Measurements from ENCODE around the gene EOMES.

EOMES gene

DNA sequence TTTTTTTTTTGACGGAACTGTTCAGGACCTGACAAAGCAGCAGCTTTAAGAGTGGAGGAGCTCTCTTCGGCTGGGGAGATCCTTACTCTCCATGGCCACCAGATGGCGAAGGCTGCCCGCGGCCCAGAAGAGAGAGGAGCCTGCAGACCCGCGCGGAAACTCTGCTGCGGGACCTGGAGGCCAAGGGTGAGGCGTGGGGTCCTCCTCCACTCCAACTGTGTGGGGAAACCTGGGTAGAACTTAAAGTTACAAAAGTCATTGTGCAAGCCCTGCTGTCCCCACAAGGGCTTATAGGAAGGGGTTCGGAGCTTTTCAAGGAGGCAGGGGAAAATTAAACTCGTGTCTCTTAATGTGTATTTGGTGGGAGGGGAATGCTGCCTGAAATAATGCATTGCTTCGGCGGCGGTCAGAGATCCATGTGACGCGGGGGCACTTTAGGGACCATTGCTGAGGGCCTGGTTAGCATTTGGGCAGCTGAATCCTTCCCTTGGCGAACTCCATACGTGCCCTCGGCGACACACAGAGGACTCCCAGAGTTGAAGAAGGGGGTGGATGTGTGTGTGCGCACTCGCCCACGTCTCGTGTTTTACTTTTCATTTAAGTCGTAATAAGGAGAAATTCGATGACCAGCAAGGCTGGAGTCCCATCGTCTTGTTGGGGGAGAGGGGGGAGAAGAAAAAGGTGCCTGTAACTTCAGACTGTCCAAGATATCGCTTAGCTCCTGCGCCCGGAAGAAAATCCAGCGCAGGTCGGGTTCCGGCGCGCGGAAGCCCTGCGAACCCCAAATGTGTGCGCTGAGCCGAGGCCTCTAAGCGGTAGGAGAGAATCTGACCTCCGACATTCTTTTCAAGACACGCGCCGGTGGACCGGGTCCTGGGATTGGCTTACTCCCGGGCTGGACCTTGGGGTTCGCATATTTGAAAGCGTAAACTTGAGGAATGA is 9.7 kb downstream of the EOMES start:
- Histone ChIP-seq H3K9me3 (ENCODE audit: control insufficient read depth, insufficient read depth, low read length) (no peaks in the 10 kb centered on the region), H3K27ac (ENCODE audit: low read depth, low read length) (no peak overlapping the region), H3K4me1 (ENCODE audit: control insufficient read depth, insufficient read depth, low read length) (peaks cover 45% of the 10 kb centered on the region), H3K4me3 (ENCODE audit: low read depth, low read length) (peak overlapping the region; percentile 57), H3K36me3 (ENCODE audit: control insufficient read depth, insufficient read depth, low read length) (no peaks in the 10 kb centered on the region), H3K9ac (ENCODE audit: low read depth, low read length) (no peak overlapping the region), H3K27me3 (ENCODE audit: control insufficient read depth, insufficient read depth, low read length) (peaks cover 83% of the 10 kb centered on the region)

DNA sequence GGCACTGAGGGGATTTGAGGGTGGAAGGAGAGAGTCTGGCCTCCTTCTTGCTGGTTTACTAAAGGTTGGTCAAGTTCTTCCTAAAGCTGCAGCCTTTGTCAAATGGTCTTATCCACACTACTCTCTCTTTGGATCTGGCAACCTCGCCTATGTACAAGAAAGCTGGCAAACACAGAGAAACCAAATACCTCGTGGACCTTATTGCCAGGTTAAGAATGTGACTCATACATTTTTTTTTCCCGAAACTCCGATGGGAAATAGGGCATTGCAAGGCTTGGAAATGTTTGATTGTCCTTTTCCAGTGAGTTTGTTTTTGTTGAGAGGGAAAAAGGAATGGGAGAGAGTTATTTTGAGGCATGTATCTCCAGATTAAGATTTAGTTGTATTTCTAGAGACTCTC is 13.9 kb downstream of the EOMES start:
- H3K4me1 ChIP-seq (ENCODE audit: control insufficient read depth, insufficient read depth, low read length): peaks cover 12% of the 10 kb centered on the region
- H3K9ac ChIP-seq (ENCODE audit: low read depth, low read length): no peak overlapping the region
- no peak overlapping the region for H3K4me3 ChIP-seq (ENCODE audit: low read depth, low read length)
- no peak overlapping the region for H3K27ac ChIP-seq (ENCODE audit: low read depth, low read length)
- no peaks in the 10 kb centered on the region for H3K36me3 ChIP-seq (ENCODE audit: control insufficient read depth, insufficient read depth, low read length)
- H3K9me3 ChIP-seq (ENCODE audit: control insufficient read depth, insufficient read depth, low read length): no peaks in the 10 kb centered on the region
- H3K27me3 ChIP-seq (ENCODE audit: control insufficient read depth, insufficient read depth, low read length): peaks cover 42% of the 10 kb centered on the region

DNA sequence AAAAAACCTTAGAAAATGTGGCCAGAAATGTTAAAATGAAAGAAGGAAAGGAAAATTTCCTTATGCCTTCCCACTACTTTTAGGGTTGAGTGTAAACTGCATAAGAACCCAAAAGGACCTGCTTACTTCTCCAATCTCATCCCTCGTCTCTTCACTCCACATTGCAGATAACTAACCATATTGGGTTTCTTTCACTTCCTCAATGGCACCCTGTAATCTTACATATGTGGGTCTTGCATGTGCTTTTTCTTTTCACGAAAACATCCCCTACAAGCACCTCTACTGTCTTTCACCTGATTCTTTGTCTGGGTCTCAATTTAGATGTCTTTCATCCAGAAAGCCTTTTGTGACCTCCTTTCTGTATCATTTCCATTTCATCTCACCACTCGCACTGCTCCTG is 23.1 kb downstream of the EOMES start:
- no peaks in the 10 kb centered on the region for H3K4me1 ChIP-seq (ENCODE audit: control insufficient read depth, insufficient read depth, low read length)
- no peak overlapping the region for H3K4me3 ChIP-seq (ENCODE audit: low read depth, low read length)
- H3K36me3 ChIP-seq (ENCODE audit: control insufficient read depth, insufficient read depth, low read length): no peaks in the 10 kb centered on the region
- no peaks in the 10 kb centered on the region for H3K27me3 ChIP-seq (ENCODE audit: control insufficient read depth, insufficient read depth, low read length)
- no peak overlapping the region for H3K9ac ChIP-seq (ENCODE audit: low read depth, low read length)
- H3K9me3 ChIP-seq (ENCODE audit: control insufficient read depth, insufficient read depth, low read length): no peaks in the 10 kb centered on the region
- H3K27ac ChIP-seq (ENCODE audit: low read depth, low read length): no peak overlapping the region

DNA sequence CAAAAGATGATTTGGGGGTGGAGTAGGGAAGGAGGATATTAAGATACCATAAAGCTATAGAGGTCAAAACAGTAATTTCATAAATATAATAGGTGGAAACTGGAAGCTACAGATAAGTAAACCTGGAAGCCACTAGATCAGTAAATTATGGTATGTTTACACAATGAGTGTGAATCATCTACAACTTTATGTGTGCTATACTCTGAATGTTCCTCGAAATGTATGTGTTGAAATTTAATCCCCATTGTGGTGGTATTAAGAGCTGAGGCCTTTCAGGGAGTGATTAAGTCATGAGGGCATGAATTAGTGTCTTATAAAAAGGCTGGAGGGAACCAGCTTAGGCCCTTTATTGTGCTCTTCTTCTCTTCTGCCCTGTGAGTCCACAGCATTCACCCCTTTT is 25.2 kb downstream of the EOMES start:
- H3K4me3 ChIP-seq (ENCODE audit: low read depth, low read length): no peak overlapping the region
- no peaks in the 10 kb centered on the region for H3K27me3 ChIP-seq (ENCODE audit: control insufficient read depth, insufficient read depth, low read length)
- no peaks in the 10 kb centered on the region for H3K9me3 ChIP-seq (ENCODE audit: control insufficient read depth, insufficient read depth, low read length)
- no peak overlapping the region for H3K9ac ChIP-seq (ENCODE audit: low read depth, low read length)
- H3K36me3 ChIP-seq (ENCODE audit: control insufficient read depth, insufficient read depth, low read length): no peaks in the 10 kb centered on the region
- H3K4me1 ChIP-seq (ENCODE audit: control insufficient read depth, insufficient read depth, low read length): no peaks in the 10 kb centered on the region
- no peak overlapping the region for H3K27ac ChIP-seq (ENCODE audit: low read depth, low read length)

DNA sequence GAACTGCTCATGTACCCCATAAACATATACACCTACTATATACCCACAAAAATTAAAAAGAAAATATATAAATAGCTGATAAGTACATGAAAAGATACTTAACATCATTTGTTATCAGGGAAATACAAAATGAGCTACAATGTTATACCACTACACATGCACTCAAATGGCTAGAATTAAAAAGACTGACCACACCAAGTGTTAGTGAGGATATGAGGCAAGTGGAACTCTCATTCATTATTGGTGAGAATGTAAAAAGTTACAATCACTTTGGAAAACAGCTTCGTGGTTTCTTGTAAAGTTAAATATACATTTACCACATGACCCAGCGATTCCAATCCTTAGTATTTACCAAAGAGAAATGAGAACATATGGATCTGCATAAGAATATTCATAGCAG is 26.5 kb downstream of the EOMES start:
- Histone ChIP-seq H3K36me3 (ENCODE audit: control insufficient read depth, insufficient read depth, low read length) (no peaks in the 10 kb centered on the region), H3K9ac (ENCODE audit: low read depth, low read length) (no peak overlapping the region), H3K27ac (ENCODE audit: low read depth, low read length) (no peak overlapping the region), H3K4me1 (ENCODE audit: control insufficient read depth, insufficient read depth, low read length) (no peaks in the 10 kb centered on the region), H3K9me3 (ENCODE audit: control insufficient read depth, insufficient read depth, low read length) (no peaks in the 10 kb centered on the region), H3K4me3 (ENCODE audit: low read depth, low read length) (no peak overlapping the region), H3K27me3 (ENCODE audit: control insufficient read depth, insufficient read depth, low read length) (no peaks in the 10 kb centered on the region)

DNA sequence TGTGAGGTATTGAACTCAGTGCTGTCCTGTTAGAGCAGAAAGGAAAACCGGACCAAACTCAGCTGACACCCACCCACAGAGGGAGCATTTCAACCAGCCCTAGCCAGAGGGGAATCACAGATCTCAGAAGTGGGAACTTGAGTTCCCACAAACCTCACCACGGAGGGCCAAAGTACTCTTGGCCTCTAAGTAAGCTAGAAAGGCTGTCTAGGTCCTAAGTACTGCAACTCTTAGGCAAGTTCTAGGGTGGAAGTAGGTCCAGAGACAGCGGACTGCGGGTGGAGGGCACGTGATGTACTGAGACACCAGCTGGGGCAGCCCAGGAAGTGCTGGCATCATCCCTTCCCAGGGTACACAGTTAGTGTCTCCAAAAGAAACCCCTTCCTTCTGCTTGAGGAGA is 34.1 kb downstream of the EOMES start:
- Histone ChIP-seq H3K9me3 (ENCODE audit: control insufficient read depth, insufficient read depth, low read length) (no peaks in the 10 kb centered on the region), H3K27ac (ENCODE audit: low read depth, low read length) (no peak overlapping the region), H3K36me3 (ENCODE audit: control insufficient read depth, insufficient read depth, low read length) (no peaks in the 10 kb centered on the region), H3K27me3 (ENCODE audit: control insufficient read depth, insufficient read depth, low read length) (no peaks in the 10 kb centered on the region), H3K9ac (ENCODE audit: low read depth, low read length) (no peak overlapping the region), H3K4me3 (ENCODE audit: low read depth, low read length) (no peak overlapping the region), H3K4me1 (ENCODE audit: control insufficient read depth, insufficient read depth, low read length) (no peaks in the 10 kb centered on the region)

DNA sequence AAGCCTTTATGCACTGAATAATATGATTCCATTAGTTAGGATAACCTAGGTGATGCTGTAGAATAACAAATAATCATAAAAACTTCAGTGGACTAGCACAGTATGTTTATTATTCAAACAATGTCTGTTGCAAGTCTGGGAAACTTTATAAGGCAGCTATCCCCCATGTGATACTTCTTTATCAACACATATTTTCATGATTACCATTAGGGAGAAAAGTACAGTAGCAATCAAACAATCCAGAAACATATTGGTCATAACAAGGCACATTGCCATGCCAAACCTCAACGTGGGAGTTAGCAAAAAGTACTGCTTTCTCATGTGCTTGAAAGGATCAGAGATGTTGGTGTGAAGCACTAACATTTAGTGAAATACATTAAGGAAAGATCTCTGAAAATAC is 35.5 kb downstream of the EOMES start:
- no peak overlapping the region for H3K4me3 ChIP-seq (ENCODE audit: low read depth, low read length)
- no peaks in the 10 kb centered on the region for H3K27me3 ChIP-seq (ENCODE audit: control insufficient read depth, insufficient read depth, low read length)
- no peak overlapping the region for H3K9ac ChIP-seq (ENCODE audit: low read depth, low read length)
- no peaks in the 10 kb centered on the region for H3K4me1 ChIP-seq (ENCODE audit: control insufficient read depth, insufficient read depth, low read length)
- H3K36me3 ChIP-seq (ENCODE audit: control insufficient read depth, insufficient read depth, low read length): no peaks in the 10 kb centered on the region
- no peak overlapping the region for H3K27ac ChIP-seq (ENCODE audit: low read depth, low read length)
- no peaks in the 10 kb centered on the region for H3K9me3 ChIP-seq (ENCODE audit: control insufficient read depth, insufficient read depth, low read length)

DNA sequence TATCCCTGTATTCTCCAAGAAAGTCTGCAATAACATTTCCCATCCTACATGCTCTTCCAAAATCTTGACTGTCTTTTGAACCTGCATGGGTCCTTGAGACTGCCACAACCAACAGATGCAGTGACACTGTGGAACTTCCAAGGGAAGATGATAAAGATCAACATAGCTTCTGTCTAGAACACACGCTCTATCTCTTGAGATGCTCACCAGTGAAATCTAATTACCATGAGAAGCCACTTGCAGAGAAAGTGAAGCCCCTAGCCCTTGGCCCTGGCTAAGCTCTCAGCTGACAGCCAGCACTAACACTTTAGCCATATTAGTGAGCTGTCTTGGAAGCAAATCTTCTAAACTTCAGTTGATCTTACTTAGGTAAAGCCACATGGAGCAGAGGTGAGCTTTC is 36.6 kb downstream of the EOMES start:
- Histone ChIP-seq H3K4me3 (ENCODE audit: low read depth, low read length) (no peak overlapping the region), H3K9ac (ENCODE audit: low read depth, low read length) (no peak overlapping the region), H3K36me3 (ENCODE audit: control insufficient read depth, insufficient read depth, low read length) (no peaks in the 10 kb centered on the region), H3K27me3 (ENCODE audit: control insufficient read depth, insufficient read depth, low read length) (no peaks in the 10 kb centered on the region), H3K9me3 (ENCODE audit: control insufficient read depth, insufficient read depth, low read length) (no peaks in the 10 kb centered on the region), H3K4me1 (ENCODE audit: control insufficient read depth, insufficient read depth, low read length) (peaks cover 11% of the 10 kb centered on the region), H3K27ac (ENCODE audit: low read depth, low read length) (no peak overlapping the region)

DNA sequence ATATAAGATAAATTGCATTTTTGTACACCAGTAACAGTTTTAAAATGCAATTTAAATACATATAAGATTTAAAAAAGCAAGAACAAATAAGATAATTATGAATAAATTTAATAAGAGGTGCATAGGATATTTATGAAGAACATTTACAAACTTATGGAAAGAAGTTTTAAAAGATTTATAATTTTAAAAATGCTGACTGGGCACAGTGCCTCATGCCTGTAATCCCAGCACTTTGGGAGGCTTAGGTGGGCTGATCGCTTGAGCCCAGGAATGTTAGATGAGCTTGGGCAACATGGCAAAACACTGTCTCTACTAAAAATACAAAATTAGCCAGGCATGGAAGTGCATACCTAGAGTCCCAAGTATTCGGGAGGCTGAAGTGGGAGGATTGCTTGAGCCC is 37.8 kb downstream of the EOMES start:
- Histone ChIP-seq H3K27me3 (ENCODE audit: control insufficient read depth, insufficient read depth, low read length) (no peaks in the 10 kb centered on the region), H3K36me3 (ENCODE audit: control insufficient read depth, insufficient read depth, low read length) (no peaks in the 10 kb centered on the region), H3K9ac (ENCODE audit: low read depth, low read length) (no peak overlapping the region), H3K27ac (ENCODE audit: low read depth, low read length) (no peak overlapping the region), H3K9me3 (ENCODE audit: control insufficient read depth, insufficient read depth, low read length) (no peaks in the 10 kb centered on the region), H3K4me1 (ENCODE audit: control insufficient read depth, insufficient read depth, low read length) (peaks cover 12% of the 10 kb centered on the region), H3K4me3 (ENCODE audit: low read depth, low read length) (no peak overlapping the region)

DNA sequence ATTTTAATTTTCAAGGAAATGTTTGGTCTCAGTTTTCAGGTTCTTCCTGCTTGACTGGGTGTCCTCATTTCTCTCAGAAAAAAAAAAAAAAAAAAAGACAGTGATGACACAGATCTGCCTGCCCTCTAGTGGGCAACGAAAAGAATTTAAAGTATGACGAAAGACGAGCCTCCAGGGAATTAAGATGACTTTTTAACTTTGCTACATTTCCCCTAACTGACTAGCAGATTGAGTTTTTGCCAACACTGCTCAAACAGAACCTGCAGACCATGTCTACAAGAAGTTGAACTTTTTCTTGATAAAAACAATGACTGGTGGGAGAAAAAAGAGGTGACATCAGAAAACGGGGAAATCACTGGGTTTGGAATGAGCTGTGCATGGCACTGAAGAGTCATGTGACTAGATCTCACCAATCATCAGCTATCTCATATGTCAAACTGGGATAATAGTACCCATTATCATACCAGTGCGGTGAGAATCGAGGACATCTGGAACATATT is 40.8 kb downstream of the EOMES start:
- peak overlapping the region; percentile 94 for H3K27ac ChIP-seq (ENCODE audit: low read depth, low read length)
- H3K4me1 ChIP-seq (ENCODE audit: control insufficient read depth, insufficient read depth, low read length): peaks cover 12% of the 10 kb centered on the region
- peak overlapping the region; percentile 55 for H3K4me3 ChIP-seq (ENCODE audit: low read depth, low read length)
- H3K9me3 ChIP-seq (ENCODE audit: control insufficient read depth, insufficient read depth, low read length): no peaks in the 10 kb centered on the region
- no peak overlapping the region; the same call in 1 of the 2 replicates for H3K9ac ChIP-seq (ENCODE audit: low read depth, low read length)
- H3K27me3 ChIP-seq (ENCODE audit: control insufficient read depth, insufficient read depth, low read length): no peaks in the 10 kb centered on the region
- no peaks in the 10 kb centered on the region for H3K36me3 ChIP-seq (ENCODE audit: control insufficient read depth, insufficient read depth, low read length)

DNA sequence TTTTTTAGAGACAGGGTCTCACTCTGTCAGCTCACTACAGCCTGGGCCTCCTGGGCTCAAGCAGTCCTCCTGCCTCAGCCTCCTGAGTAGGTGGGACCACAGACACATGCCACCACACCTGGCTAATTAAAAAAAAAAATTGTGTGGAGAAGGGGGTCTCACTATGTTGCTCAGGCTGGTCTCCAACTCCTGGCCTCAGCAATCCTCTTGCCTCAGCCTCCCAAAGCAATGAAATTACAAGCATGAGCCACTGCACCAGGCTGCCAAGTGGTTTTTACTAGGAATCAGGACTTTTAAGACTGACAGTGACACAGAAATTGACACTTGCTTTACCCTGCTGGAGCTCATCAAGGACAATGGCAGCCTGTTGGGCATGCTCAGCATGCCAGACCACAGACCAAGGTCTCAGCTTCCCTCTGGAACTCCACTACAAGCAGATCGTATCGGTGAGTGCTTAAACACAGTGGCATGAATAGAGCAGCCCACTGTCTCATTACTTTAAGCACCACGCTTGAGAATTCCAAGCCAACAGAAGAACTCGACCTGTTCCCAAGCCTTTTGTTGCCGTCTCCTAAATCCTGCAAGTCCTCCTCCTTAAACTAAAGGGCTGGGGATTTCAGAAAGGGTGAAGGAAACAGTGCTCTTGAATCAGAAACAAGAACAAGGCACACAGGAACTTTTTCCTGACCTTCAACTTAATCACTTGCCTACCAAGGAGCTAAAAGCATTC is 41.4 kb downstream of the EOMES start:
- peak overlapping the region; percentile 46 for H3K4me3 ChIP-seq (ENCODE audit: low read depth, low read length)
- peak overlapping the region; percentile 58 for H3K9ac ChIP-seq (ENCODE audit: low read depth, low read length)
- peak overlapping the region; percentile 94 for H3K27ac ChIP-seq (ENCODE audit: low read depth, low read length)

More for the DNA sequence above, 41.4 kb downstream of the EOMES start:
- Histone ChIP-seq H3K4me1 (ENCODE audit: control insufficient read depth, insufficient read depth, low read length) (peaks cover 12% of the 10 kb centered on the region), H3K27me3 (ENCODE audit: control insufficient read depth, insufficient read depth, low read length) (no peaks in the 10 kb centered on the region), H3K36me3 (ENCODE audit: control insufficient read depth, insufficient read depth, low read length) (no peaks in the 10 kb centered on the region), H3K9me3 (ENCODE audit: control insufficient read depth, insufficient read depth, low read length) (no peaks in the 10 kb centered on the region)
